ENCODE data around the gene NEDD9. TPM values are rescaled to one million over a fixed set of nuclear protein-coding genes. Genes with fewer than 3 reads are reported as not detected.

Gene NEDD9
- total RNA-seq, 1 experiment from 2014 or later = 0.17 TPM

GRCh38 chr6:11226005-11226404 lies 6.5 kb downstream of the NEDD9 start (continued):
- no peak for TF ChIP-seq REST (IDR thresholded peaks at IDR 0.05; ENCODE audit: low read depth)
- no peak for TF ChIP-seq ZNF274 (IDR thresholded peaks at IDR 0.05; ENCODE audit: low read depth, low read length)
- TF ChIP-seq CTCF (IDR thresholded peaks at IDR 0.05 in 2 of 3, conservative IDR thresholded peaks at IDR 0.05 in 1 of 3; ENCODE audit: borderline replicate concordance in 1 of 3, insufficient read depth in 1 of 3, low read depth in 2 of 3, low read length in 2 of 3) = no peak
- no peak for TF ChIP-seq FOSL1 (IDR thresholded peaks at IDR 0.05; ENCODE audit: low read depth)

- no TSS peak for BruUV-seq (replicated peaks)
- Histone ChIP-seq H3K27me3 (ENCODE audit: insufficient read depth, low read length) (no peaks in the 10 kb centered on the region), H4K20me1 (ENCODE audit: insufficient read depth) (no peaks in the 10 kb centered on the region), H3K4me2 (ENCODE audit: low read length) (no peak overlapping the region), H3K9ac (ENCODE audit: low read length) (no peak overlapping the region), H3K36me3 (ENCODE audit: control insufficient read depth in 1 of 2, insufficient read depth in 2 of 2, low read length in 2 of 2) (no peaks in the 10 kb centered on the region), H3K9me2 (ENCODE audit: insufficient read depth) (no peaks in the 10 kb centered on the region), H3K27ac (ENCODE audit: low read depth, low read length) (no peak overlapping the region), H3K9me3 (ENCODE audit: control insufficient read depth in 1 of 2, insufficient read depth in 1 of 2, low read depth in 1 of 2, low read length in 2 of 2) (no peaks in the 10 kb centered on the region), H3K4me3 (replicated peaks in 1 of 2; ENCODE audit: low read depth in 1 of 2, low read length in 2 of 2) (no peak overlapping the region), H3K4me1 (ENCODE audit: control insufficient read depth in 1 of 2, insufficient read depth in 2 of 2, low read length in 2 of 2) (no peaks in the 10 kb centered on the region), H2AFZ (ENCODE audit: low read depth, low read length, poor library complexity, severe bottlenecking) (no peak overlapping the region), H3K79me2 (ENCODE audit: insufficient read depth, low read length) (no peaks in the 10 kb centered on the region)
- ChIA-PET CTCF (no interaction called here), RAD21 (ENCODE audit: low non-redundant PET in 1 of 2, low total read pairs in 2 of 2, uncharacterized antibody in 2 of 2, unreplicated experiment in 2 of 2) (no interaction called here), POLR2A (no interaction called here)
- intact Hi-C loops (cut with micrococcal nuclease) = no loop called here
- ATAC-seq (no peak), DNase-seq (ENCODE audit: low read depth, low spot score) (no peak)
- TF ChIP-seq ZNF274 (IDR thresholded peaks at IDR 0.05; ENCODE audit: low read depth, low read length) (no peak), SP1 (IDR thresholded peaks at IDR 0.05; ENCODE audit: low read depth) (no peak), JUND (IDR thresholded peaks at IDR 0.05) (no peak), CTCF (IDR thresholded peaks at IDR 0.05 in 2 of 3, conservative IDR thresholded peaks at IDR 0.05 in 1 of 3; ENCODE audit: borderline replicate concordance in 1 of 3, insufficient read depth in 1 of 3, low read depth in 2 of 3, low read length in 2 of 3) (no peak), POLR2AphosphoS5 (IDR thresholded peaks at IDR 0.05; ENCODE audit: low read depth, low read length) (no peak), EZH2 (IDR thresholded peaks at IDR 0.05) (no peak), POLR2A (IDR thresholded peaks at IDR 0.05; ENCODE audit: borderline replicate concordance, extremely low read depth, insufficient read depth, insufficient read length) (no peak), ZFX (IDR thresholded peaks at IDR 0.05) (no peak), EGR1 (IDR thresholded peaks at IDR 0.05; ENCODE audit: low read depth) (no peak)
Measured at GRCh38 chr6:11224966-11225463, 7.5 kb downstream of the NEDD9 start.

All from HCT116 (cell line).